ENCODE measurements around the gene EFHD2. TPM values are rescaled to one million over a fixed set of nuclear protein-coding genes. Genes with fewer than 3 reads are reported as not detected.

Gene EFHD2
- total and polyA plus RNA-seq, 3 donors from 2014 or later: 146 to 384 (median 308) TPM

DNA sequence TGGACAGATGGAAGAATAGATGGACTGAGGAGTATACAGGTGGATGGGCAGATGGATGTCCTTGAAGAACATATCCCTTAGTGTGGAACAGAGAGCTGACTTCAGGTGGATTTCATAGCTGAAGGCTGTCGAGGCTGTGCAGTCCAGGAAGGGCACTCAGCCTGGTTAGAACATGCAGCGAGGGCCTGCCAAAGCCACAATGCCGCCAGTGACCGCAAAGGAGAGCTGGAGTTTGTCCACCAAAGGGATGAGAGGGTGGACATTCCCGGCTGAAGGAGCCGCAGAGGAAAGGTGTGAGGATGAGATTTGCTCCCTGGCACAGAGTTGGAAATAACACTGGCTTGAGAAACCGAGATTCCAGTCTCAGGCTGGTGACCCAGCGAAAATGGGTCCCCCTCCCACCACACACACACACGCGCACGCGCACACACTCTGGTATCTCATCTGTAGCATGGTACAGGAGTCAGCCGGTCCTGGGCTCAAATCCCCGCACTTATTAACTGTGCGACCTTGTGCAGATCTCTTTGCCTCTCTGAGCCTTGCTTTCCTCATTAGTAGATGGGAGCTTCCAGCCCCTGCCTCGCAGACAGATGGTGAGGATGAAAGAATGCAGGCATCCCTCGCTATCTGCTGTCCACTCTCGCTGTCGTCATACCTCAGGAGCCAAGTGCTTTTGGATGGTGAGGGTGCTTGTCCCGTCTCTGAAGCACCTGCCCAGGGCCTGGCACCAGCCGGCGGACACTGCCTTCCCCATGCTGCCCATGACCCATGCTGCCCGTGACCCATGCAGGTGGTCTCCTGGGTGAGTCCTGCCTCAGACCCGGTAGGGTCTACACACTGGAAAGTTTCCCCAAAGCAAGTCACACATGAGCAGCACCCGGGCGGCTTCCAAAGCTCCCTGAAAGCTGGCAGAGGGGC is 26.8 kb upstream of the EFHD2 start:
- H3K36me3 ChIP-seq (ENCODE audit: low read depth, missing control alignments): no peaks in the 10 kb centered on the region
- peaks cover 10% of the 10 kb centered on the region for H3K4me1 ChIP-seq
- DNase-seq: no peak
- H3K27ac ChIP-seq: no peak overlapping the region
- 93 to 94% methylated on average over 26 of the region's 26 CpGs for WGBS, 2 donors
- H3K9me3 ChIP-seq: no peaks in the 10 kb centered on the region
- intact Hi-C loops (cut with DNase I; ENCODE audit: low total_unique reads): no loop called here
- no peak overlapping the region for H3K4me3 ChIP-seq
- no peak for TF ChIP-seq POLR2A (IDR thresholded peaks at IDR 0.05)
- TF ChIP-seq, protein P1, sequence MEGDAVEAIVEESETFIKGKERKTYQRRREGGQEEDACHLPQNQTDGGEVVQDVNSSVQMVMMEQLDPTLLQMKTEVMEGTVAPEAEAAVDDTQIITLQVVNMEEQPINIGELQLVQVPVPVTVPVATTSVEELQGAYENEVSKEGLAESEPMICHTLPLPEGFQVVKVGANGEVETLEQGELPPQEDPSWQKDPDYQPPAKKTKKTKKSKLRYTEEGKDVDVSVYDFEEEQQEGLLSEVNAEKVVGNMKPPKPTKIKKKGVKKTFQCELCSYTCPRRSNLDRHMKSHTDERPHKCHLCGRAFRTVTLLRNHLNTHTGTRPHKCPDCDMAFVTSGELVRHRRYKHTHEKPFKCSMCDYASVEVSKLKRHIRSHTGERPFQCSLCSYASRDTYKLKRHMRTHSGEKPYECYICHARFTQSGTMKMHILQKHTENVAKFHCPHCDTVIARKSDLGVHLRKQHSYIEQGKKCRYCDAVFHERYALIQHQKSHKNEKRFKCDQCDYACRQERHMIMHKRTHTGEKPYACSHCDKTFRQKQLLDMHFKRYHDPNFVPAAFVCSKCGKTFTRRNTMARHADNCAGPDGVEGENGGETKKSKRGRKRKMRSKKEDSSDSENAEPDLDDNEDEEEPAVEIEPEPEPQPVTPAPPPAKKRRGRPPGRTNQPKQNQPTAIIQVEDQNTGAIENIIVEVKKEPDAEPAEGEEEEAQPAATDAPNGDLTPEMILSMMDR (IDR thresholded peaks at IDR 0.05): no peak
- H3K27me3 ChIP-seq: no peaks in the 10 kb centered on the region

DNA sequence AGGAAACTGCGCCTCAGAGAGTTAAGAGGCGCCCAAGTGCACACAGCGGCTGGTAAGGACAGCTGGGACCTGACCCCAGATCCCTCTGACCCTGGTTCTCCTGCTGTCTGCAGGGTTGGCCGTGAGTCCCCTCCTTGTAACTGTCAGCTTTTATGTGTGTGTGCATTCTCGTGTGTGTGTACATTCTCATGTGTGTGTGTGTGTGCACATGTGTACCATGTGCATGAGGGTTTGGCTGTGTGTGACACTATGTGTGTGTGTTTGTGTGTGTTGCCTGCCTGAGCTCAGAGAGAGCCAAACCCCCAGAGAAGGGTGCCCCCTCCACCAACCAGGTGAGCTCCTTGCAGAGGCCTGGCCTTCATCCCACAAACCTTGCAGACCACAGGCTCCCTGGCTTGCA is 25.9 kb upstream of the EFHD2 start:
- intact Hi-C loops (cut with DNase I; ENCODE audit: low total_unique reads): no loop called here
- no peak for DNase-seq
- peaks cover 10% of the 10 kb centered on the region for H3K4me1 ChIP-seq
- H3K9me3 ChIP-seq: no peaks in the 10 kb centered on the region
- no peak overlapping the region for H3K27ac ChIP-seq
- no peaks in the 10 kb centered on the region for H3K36me3 ChIP-seq (ENCODE audit: low read depth, missing control alignments)
- H3K4me3 ChIP-seq: no peak overlapping the region
- TF ChIP-seq POLR2A (IDR thresholded peaks at IDR 0.05): no peak
- TF ChIP-seq, protein P1 (IDR thresholded peaks at IDR 0.05): no peak
- H3K27me3 ChIP-seq: no peaks in the 10 kb centered on the region
- 100% methylated on average over 2 to 5 of the region's 5 CpGs for WGBS, 2 donors

DNA sequence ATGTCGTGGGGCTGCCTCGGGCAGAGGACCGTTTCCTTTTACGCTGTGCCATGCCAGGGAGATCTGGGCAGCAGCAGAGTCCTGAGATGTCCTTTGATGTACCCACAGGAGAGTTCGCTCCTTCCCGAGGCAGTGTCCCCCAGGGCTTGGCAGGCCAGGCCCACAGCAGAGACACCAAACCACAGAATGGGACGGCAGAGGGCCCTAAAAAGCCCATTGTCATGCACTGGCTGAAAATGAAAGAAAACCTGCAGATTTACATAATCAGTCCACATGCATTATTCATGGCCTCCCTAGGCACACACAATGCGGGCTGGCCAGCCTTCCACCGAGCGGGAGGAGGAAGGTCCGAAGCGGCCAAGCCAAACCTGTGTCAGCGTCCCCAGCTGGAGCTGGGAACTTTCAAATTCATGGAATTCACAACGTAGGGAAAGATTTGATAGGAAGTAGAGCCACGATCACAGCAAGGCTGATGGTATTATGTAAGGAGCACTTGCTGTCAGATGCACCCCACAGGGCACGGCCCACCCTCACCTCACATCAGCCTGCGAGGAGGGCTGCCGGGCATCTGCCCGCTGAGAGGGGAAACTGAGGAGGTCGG is 25.3 kb upstream of the EFHD2 start:
- Histone ChIP-seq H3K36me3 (ENCODE audit: low read depth, missing control alignments) (no peaks in the 10 kb centered on the region), H3K4me1 (peaks cover 10% of the 10 kb centered on the region), H3K9me3 (no peaks in the 10 kb centered on the region), H3K27ac (no peak overlapping the region), H3K27me3 (no peaks in the 10 kb centered on the region), H3K4me3 (no peak overlapping the region)
- no peak for TF ChIP-seq POLR2A (IDR thresholded peaks at IDR 0.05)
- TF ChIP-seq, protein P1 (IDR thresholded peaks at IDR 0.05): no peak
- intact Hi-C loops (cut with DNase I; ENCODE audit: low total_unique reads): no loop called here
- WGBS, 2 donors: 87 to 93% methylated on average over 11 to 20 of the region's 20 CpGs
- DNase-seq: no peak

DNA sequence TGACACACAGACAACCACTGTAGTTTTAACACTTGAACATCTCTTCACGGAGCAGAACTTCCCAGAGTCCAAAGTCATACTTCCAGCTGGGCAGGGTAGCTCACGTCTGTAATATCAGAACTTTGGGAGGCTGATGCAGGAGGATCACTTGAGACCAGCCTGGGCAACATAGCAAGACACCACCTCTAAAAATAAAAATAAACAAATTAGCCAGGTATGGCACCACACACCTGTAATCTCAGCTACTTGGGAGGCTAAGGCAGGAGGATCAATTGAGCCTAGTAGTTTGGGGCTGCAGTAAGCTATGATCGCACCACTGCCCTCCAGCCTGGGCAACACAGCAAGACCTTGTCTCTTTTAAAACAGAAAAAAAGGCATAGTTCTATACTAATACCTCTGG is 24.3 kb upstream of the EFHD2 start:
- DNase-seq: no peak
- TF ChIP-seq, protein P1 (IDR thresholded peaks at IDR 0.05): no peak
- TF ChIP-seq POLR2A (IDR thresholded peaks at IDR 0.05): no peak
- Histone ChIP-seq H3K4me3 (no peak overlapping the region), H3K27ac (no peak overlapping the region), H3K9me3 (no peaks in the 10 kb centered on the region), H3K27me3 (no peaks in the 10 kb centered on the region), H3K36me3 (ENCODE audit: low read depth, missing control alignments) (no peaks in the 10 kb centered on the region), H3K4me1 (peaks cover 10% of the 10 kb centered on the region)
- WGBS, 2 donors: 86 to 94% methylated on average over 3 of the region's 3 CpGs
- intact Hi-C loops (cut with DNase I; ENCODE audit: low total_unique reads): no loop called here
